ENCODE data around the gene SHISA8. TPM values are rescaled to one million over a fixed set of nuclear protein-coding genes. Genes with fewer than 3 reads are reported as not detected.

Gene SHISA8
- total RNA-seq, 1 donor from 2014 or later = not detected

DNA sequence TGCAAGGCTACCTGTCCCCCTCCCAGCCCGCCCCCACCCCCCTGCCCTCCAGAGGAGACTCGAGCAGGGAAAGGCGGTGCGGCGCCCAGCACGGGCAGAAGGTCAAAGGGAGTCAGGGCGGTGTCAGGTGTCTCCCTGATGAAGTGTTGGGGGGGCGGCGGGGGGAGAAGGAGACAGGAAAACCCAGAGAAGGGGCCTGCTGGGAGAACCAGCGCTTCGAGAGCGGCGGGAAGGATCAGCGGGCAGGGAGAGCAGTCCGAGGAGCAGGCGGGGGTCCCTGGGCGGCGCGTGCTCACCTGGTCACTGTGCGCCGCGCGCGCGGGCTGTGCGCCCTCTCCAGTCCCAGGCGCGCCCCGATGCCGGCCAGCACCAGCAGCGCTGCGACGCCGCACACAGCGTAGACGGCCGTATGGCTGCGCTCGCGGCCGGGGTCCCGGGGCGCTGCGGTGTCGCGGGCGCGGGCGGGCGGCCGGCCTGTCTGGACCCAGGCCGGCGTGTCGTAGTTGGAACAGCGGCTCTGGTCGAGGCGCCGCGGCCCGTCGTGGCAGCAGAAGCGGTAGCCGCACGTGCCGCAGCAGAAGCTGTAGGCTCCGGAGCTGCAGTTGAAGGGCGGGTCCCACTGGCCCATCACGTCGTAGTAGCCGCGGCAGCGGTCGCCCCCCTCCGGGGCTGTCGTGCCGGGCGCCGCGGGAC is 886 bp downstream of the SHISA8 start:
- DNase-seq = no peak

DNA sequence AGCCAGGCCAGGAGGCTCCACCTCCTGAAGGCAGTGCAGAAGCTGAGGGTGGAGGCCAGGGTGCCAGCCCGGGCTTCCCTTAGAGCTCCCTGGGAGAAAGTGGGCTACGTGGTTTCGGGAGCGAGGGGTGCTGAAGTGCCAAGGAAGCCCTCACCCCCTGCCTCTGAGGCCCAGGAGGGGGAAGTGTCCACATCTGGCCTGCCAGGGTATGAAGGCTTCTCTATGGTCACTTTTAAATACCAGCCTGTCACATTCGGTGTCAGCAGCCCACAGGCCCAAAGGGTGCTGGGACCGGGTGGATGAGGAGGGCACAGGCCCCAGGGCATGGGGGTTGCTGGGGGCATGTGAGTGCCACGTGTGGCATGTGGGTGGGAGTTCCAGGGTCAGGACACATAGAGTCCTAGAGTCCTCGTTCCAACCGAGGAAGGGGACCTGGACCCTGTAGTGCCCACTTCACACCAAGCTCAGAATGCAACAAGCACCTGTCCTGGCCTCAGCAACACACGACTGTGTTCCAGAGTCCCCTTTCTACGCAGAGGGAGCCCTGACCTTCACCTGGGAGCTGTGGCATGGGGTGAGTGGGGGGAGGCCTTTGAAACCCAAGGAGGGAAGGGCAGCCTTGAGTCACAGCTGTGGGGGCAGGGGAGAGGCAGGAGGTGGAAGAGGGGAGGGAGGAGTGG is 1.7 kb downstream of the SHISA8 start:
- DNase-seq = no peak

- DNase-seq = no peak
Observed at GRCh38 chr22:41912338-41913039, 2.4 kb downstream of the SHISA8 start.

- DNase-seq = no peak
Observed at GRCh38 chr22:41911001-41911611, 3.8 kb downstream of the SHISA8 start.

GRCh38 chr22:41910050-41911000 is 4.5 kb downstream of the SHISA8 start:
- no peak for DNase-seq

- no peak for DNase-seq
Observed at GRCh38 chr22:41909310-41910049, 5.4 kb downstream of the SHISA8 start.

DNA sequence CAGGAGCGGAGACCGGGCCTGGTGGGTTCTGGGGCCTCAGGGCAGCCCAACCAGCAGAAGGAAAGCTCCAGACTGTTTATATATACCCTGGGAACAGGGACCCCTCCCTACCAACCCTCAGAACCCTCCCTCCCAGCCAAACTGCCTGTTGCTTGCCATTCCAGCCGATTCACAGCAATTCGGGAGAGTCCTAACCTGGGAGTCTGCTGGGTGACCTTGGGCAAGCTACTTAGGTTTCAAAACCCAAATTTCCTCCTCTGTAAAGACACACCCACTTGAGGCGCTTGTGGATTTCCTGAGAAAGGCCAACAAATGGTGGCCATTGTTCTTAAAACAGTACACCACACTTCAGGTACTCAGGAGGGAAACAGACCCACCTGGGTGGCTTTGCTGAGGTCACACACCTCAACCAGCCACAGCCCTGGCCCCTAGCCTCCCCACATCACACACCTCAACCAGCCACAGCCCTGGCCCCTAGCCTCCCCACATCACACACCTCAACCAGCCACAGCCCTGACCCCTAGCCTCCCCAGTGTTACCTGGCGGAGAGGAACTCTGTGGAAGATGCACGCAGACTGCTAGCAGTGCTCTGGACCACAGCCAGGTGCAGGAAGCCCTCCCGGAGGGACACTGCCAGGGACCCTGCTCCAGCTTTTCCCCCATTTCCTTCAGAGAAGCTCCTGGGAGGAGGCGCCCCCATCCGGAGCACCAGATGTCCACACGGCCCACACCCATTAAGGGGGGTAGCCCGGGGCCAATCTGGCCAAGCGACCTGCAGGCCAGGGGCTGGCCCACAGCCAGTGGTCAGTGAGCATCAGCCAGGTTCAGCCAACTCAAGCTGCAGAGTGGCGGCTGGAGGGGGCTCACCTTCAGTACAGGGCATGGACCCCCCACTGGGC is 6.2 kb downstream of the SHISA8 start:
- DNase-seq = no peak

- DNase-seq = no peak
Observed at GRCh38 chr22:41907436-41908401, 7.2 kb downstream of the SHISA8 start.

- DNase-seq = no peak
Observed at GRCh38 chr22:41906822-41907221, 8.1 kb downstream of the SHISA8 start.

DNA sequence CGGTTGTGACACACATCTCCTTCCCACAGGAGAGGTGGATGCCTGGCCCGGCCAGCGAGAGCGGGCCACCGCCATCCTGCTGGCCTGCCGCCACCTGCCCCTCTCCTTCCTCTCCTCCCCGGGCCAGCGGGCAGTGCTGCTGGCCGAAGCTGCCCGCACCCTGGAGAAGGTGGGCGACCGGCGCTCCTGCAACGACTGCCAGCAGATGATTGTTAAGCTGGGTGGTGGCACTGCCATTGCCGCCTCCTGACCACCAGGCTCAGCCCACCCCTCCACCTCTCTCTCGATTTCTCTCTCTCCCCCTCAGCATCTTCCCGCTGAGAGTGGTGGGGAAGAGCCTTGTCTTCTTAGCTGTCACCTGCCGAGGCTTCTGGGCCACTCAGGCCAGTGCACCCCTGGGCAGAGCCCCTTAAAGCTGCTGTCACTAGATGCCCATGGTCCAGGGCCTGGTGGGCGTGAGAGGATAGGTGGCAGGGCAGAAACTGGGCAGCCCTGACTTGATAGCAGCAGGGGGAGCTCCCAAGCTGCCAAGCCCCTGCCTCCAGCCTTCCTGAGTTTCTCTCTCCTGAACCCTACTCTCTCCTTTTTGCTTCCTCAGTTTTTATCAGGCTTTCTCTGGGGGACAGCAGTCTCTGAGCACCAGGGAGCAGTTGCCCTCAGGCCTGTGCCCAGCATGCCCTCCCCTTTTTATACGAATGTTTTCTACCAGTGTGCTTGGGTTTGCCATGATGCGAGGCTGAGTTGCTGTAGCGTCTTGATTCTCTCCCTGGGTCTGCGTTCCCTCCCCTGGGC is 9.3 kb downstream of the SHISA8 start:
- DNase-seq = no peak

DNA sequence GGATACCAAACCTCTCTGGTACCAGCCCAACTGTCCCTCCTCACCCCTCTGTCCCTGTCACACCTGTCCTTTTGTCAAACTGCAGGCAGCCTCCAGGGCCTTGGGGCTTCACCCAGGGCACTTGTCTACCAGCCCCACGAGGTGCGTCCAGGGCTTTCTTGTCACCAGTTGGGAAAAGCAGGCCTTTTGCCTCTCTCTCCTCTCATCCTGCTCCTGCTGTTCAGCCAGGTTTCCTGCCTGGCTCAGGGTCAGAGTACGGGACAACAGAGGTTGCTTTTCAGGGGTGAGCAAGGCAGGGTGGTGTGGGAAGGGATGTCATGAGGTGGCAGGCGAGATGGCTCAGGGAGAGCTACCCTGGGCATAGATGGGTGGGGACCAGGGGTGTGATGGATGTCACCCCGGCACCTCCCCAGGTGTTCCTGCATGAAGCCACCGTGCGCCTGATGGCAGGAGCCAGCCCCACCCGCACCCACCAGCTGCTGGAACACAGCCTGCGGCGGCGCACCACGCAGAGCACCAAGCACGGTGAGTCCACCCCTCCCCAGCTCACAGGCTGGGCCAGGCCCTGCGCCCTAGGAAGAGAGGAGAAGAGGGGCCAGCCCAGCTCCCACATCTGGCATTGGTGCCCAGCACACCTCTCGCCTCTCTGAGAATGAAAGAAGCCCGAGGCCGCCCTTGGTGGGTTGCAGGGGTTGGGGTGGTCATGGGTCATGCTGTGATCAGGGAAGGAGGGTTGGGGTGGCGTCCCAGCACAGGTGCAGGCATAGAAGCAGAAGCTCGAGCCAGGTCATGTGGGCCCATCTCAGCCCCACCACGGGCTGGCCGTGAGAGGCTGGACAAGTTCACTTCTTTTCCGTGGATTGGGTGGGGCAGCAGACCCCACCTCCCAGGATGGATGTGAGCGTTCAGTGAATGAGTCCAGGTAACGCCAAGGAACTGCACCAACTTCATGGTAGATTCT is 10.1 kb downstream of the SHISA8 start:
- DNase-seq = no peak

GRCh38 chr22:41902932-41903421 is 11.9 kb downstream of the SHISA8 start:
- no peak for DNase-seq

- DNase-seq = no peak
Observed at GRCh38 chr22:41902016-41902415, 12.9 kb downstream of the SHISA8 start.

- no peak for DNase-seq
Observed at GRCh38 chr22:41900652-41901312, 14.1 kb downstream of the SHISA8 start.

- DNase-seq = peak; percentile 54
Observed at GRCh38 chr22:41899992-41900651, 14.8 kb downstream of the SHISA8 start.
